SK-N-MC (cell line): ENCODE measurements around the gene PALD1.

Experiments
- DNase-seq: peaks from one replicate; pipeline ENCODE4 v3.0.0-alpha.2; 2011; ENCODE audit warnings: low read depth, low spot score
- H3K27ac ChIP-seq: fragments of 200-600 bp; sonication (generic); 2 replicates; pipeline ENCODE4 v1.5.1; 2016; ENCODE audit warnings: mixed run types
- H3K36me3 ChIP-seq: fragments of 200-600 bp; sonication (generic); 2 replicates; pipeline ENCODE4 v1.6.1; 2017; ENCODE audit warnings: antibody characterized with exemption, low read length, mixed read lengths; ENCODE audit not compliant: insufficient read depth
- H3K4me3 ChIP-seq: fragments of 200-600 bp; sonication (generic); 2 replicates; pipeline ENCODE4 v1.5.1; 2016
- H3K9ac ChIP-seq: fragments of 200-600 bp; sonication (generic); 2 replicates; pipeline ENCODE4 v1.8.0; 2017; ENCODE audit warnings: mixed run types, mixed read lengths; ENCODE audit not compliant: insufficient read length
- H3K9me3 ChIP-seq: fragments of 200-600 bp; sonication (generic); 2 replicates; pipeline ENCODE4 v1.6.1; 2017; ENCODE audit warnings: low read depth, mild to moderate bottlenecking, antibody characterized with exemption, low read length, moderate library complexity, mixed read lengths
- EZH2 ChIP-seq: fragments of 200-600 bp; sonication (generic); IDR thresholded peaks from one replicate; pipeline ENCODE4 v1.6.1; 2017; ENCODE audit warnings: antibody characterized with exemption
- FOXP2 ChIP-seq: optimal IDR thresholded peaks from 2 replicates; pipeline ENCODE3; 2011; ENCODE audit warnings: mild to moderate bottlenecking, moderate library complexity; ENCODE audit not compliant: insufficient read depth; ENCODE audit errors: extremely low read length, control extremely low read depth
- POLR2AphosphoS5 ChIP-seq: IDR thresholded peaks from 2 replicates; pipeline ENCODE4 v1.6.1; 2012; ENCODE audit warnings: mild to moderate bottlenecking, low read depth, low read length, borderline replicate concordance

Gene PALD1

DNA sequence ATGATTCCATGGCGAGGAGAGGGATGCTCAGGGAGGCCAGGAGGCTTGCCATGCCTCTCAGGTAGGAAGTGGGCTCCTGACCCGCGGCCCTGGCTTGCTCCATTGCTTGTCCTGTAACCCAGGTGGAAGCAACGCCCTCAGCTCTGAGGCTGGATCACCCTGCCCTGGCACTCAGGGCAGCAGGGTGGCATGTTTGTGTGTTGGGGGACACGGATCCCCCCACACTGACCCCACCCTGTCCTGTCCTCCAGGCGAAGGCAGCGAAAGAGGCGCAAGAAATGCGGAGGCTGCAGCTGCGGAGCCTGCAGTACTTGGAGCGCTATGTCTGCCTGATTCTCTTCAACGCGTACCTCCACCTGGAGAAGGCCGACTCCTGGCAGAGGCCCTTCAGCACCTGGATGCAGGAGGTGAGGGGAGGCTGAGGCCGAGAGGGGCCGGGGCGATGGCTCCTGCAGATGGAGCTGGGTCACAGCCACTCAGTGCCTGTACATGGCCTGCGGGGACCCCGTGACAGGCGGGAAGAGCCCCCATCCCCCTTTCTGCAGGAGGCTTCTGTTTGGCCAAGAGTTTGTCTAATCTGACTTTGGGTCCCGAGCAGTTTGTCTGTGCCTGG, 85.7 kb downstream of the PALD1 start:
- H3K9ac ChIP-seq, result no peak overlapping the region
- H3K27ac ChIP-seq, result no peak overlapping the region
- TF ChIP-seq POLR2AphosphoS5 (no peak), EZH2 (no peak), FOXP2 (no peak)

DNA sequence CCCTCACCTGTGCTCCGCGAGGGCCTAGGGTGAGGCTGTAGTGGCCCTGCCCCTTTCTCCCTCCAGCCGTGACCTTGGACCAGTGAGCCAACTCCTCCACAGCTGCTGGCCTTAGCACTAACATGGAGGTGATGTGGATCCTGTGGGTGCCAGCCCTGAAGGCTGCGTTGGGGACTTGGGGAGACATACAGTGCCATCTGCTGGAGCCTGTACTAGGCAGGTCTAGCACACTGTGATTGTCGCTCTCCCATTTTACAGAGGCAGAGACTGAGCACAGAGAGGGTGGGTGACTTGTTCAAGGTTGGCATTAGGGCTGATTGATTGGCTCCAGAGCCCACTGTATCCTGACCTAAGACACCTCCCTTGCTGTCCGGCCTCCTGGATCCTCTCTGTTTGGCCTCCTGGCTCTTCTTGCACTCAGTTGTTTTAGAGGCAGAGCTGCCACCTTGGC, 86.4 kb downstream of the PALD1 start:
- Histone ChIP-seq H3K27ac (no peak overlapping the region), H3K9ac (no peak overlapping the region), H3K36me3 (no peaks in the 10 kb centered on the region), H3K4me3 (no peak overlapping the region), H3K9me3 (no peaks in the 10 kb centered on the region)
- no peak for DNase-seq
- TF ChIP-seq EZH2 (no peak), FOXP2 (no peak), POLR2AphosphoS5 (no peak)

More for the DNA sequence above, 85.7 kb downstream of the PALD1 start:
- DNase-seq, result no peak
- Histone ChIP-seq H3K9me3 (no peaks in the 10 kb centered on the region), H3K4me3 (no peak overlapping the region), H3K36me3 (no peaks in the 10 kb centered on the region)

DNA sequence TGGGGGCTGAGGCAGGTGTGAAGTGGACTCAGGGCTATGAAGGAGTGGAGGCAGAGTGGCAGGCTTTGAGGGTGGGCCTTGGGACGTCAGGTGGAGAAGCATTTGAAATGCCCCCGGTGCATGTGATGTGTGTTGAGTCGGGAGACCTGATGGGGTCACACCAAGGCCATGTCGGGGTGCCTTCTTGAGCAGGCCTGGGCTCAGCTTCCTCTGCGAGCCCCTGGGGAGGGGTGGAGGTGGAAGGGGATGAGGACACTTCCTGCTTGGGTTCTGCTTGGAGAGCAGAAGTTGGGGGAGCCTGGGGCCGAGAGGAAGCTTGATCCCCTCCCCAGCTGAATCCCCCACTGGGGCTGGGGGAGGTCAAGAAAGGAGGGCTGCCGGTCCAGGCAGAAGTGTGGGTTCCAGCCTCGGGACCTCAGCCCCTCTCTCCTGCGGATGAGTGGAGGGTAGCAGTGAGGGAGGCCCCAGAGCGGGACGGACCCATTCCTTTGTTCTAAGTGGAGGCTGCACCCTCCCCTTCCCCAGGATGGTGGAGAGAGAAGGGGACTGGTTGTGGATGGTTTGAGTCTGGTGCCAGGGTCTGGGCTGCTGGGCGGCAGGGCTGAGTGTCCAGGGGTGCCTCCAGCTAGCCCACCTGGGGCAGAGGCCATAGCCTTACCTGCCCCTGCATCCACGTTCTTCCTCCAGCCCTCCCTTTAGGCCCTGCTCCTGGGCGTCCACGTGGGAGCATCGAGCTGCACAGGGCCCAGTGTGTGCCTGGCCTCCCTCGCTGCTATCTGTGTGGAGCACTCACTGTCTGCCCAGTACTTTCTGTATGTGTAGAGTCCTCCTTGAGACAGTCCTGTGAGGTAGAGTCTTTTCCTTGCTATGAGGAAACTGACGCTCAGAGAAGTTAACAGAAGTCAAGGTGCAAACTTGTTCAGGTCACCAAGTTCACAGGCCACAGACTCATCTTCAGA, 87.3 kb downstream of the PALD1 start:
- H3K27ac ChIP-seq, result no peak overlapping the region
- no peak for TF ChIP-seq POLR2AphosphoS5
- TF ChIP-seq FOXP2, result no peak
- no peak for TF ChIP-seq EZH2
- no peak overlapping the region for H3K4me3 ChIP-seq
- no peak overlapping the region for H3K9ac ChIP-seq
- H3K36me3 ChIP-seq, result no peaks in the 10 kb centered on the region
- H3K9me3 ChIP-seq, result no peaks in the 10 kb centered on the region
- DNase-seq, result no peak

GRCh38 chr10:70566515-70567290, 88.1 kb downstream of the PALD1 start:
- Histone ChIP-seq H3K9me3 (no peaks in the 10 kb centered on the region), H3K27ac (no peak overlapping the region), H3K4me3 (no peak overlapping the region), H3K9ac (no peak overlapping the region), H3K36me3 (no peaks in the 10 kb centered on the region)
- no peak for DNase-seq
- TF ChIP-seq EZH2, result no peak
- TF ChIP-seq FOXP2, result no peak
- TF ChIP-seq POLR2AphosphoS5, result no peak

- H3K9ac ChIP-seq, result no peak overlapping the region
- no peak for TF ChIP-seq FOXP2
- DNase-seq, result no peak
- H3K27ac ChIP-seq, result no peak overlapping the region
- H3K9me3 ChIP-seq, result no peaks in the 10 kb centered on the region
- no peak overlapping the region for H3K4me3 ChIP-seq
- H3K36me3 ChIP-seq, result no peaks in the 10 kb centered on the region
Measured at GRCh38 chr10:70567603-70568002, 89.0 kb downstream of the PALD1 start.

DNA sequence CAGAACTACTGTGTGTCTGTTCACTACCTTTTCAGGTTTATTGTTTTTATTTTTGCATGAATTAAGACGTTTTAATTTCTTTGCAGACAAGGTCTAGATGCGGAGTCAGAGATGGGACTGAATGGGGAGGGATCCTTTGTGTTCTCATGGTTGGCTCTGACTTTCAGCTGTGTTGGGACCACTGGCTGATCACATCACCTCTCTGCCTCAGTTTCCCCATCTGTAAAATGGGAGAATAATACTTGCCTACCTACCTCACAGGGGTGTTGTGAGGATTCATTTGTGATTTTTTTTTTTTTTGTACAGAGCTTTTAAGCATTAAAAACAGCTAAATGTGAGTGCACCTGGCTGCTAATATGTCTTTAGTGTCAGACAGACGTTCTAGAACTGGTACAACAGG, 89.5 kb downstream of the PALD1 start:
- no peak overlapping the region for H3K9ac ChIP-seq
- H3K36me3 ChIP-seq, result no peaks in the 10 kb centered on the region
- no peak for TF ChIP-seq POLR2AphosphoS5
- H3K27ac ChIP-seq, result no peak overlapping the region
- no peak overlapping the region for H3K4me3 ChIP-seq
- DNase-seq, result no peak
- no peaks in the 10 kb centered on the region for H3K9me3 ChIP-seq

DNA sequence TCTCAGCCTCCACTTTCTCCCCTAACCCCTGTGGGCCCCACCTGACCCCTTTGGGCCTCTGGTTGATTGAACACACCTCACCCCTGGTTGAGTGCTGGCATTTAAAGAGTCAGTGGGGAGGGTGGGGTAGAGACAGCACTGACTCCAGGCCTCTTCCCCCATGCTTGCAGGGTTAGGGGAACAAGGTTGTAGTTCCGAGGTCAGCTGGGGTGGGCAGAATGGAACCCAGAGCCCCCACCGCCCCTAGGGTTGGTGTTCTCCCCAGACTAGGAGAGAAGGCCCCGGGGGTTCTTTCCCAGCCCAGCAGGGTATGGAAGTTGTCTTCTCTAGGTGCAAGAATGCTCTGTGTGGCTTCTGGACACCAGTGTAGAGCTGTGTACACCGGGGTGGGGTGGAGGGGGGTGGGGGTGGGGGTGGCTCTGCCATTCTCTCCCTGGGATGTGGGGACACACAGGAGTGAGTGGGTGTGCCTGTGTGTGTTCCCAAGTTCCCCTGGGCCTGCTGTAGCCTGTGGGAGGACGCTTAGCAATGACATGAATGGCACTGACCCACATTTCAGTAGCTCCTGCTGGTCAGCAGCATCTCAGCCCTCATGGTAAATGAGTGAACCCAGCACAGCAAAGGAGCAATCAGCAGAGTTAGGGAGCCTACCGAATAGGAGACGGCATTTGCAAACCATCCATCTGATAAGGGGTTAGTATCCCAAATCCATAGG, 90.4 kb downstream of the PALD1 start:
- no peaks in the 10 kb centered on the region for H3K36me3 ChIP-seq
- no peak overlapping the region for H3K27ac ChIP-seq
- H3K9me3 ChIP-seq, result no peaks in the 10 kb centered on the region
- H3K4me3 ChIP-seq, result no peak overlapping the region
- no peak overlapping the region for H3K9ac ChIP-seq
- TF ChIP-seq POLR2AphosphoS5, result no peak
- TF ChIP-seq FOXP2, result no peak
- no peak for TF ChIP-seq EZH2
- DNase-seq, result no peak

- Histone ChIP-seq H3K9me3 (no peaks in the 10 kb centered on the region), H3K27ac (no peak overlapping the region), H3K4me3 (no peak overlapping the region), H3K9ac (no peak overlapping the region), H3K36me3 (no peaks in the 10 kb centered on the region)
- no peak for TF ChIP-seq POLR2AphosphoS5
- no peak for TF ChIP-seq EZH2
- TF ChIP-seq FOXP2, result no peak
- no peak for DNase-seq
Measured at GRCh38 chr10:70571236-70571635, 92.7 kb downstream of the PALD1 start.
